GM18907 (cell line): ENCODE data around the gene HAUS6.
A peak's percentile ranks its signal among the peaks of the same experiment; 100 is the strongest.
"Not testable (repeated sequence)": the region's sequence is repeated elsewhere in the genome, so short reads cannot be mapped to it uniquely, and the experiment has no call there.

Experiments used
- ATAC-seq: cut with Tn5 transposase; IDR thresholded peaks from one replicate; pipeline ENCODE4 v1.9.1; 2021; ENCODE audit warnings: mild to moderate bottlenecking, moderate library complexity; ENCODE audit not compliant: unreplicated experiment

HAUS6 gene

GRCh38 chr9:19048966-19049916, 53.5 kb downstream of the HAUS6 start, which contains the start of gene RRAGA:
Gene RRAGA (plus strand): TSS chr9:19049427. CDS start chr9:19049660, 233 bp downstream.
- peak; percentile 94 for ATAC-seq

GRCh38 chr9:19036611-19037010, 66.1 kb downstream of the HAUS6 start:
- no peak for ATAC-seq

GRCh38 chr9:19033015-19033414, 69.7 kb downstream of the HAUS6 start, which contains the start of gene SAXO1:
Gene SAXO1 (minus strand): TSS chr9:19033209. CDS start chr9:19032908, 301 bp downstream.
- ATAC-seq = no peak

GRCh38 chr9:19032406-19032805, 70.3 kb downstream of the HAUS6 start:
- ATAC-seq = no peak

GRCh38 chr9:19030899-19031298, 71.8 kb downstream of the HAUS6 start:
- ATAC-seq = no peak

- ATAC-seq = peak; percentile 63
Observed at GRCh38 chr9:19028835-19029451, 73.8 kb downstream of the HAUS6 start.

GRCh38 chr9:19027825-19028224, 74.9 kb downstream of the HAUS6 start:
- no peak for ATAC-seq

GRCh38 chr9:19026375-19026774, 76.3 kb downstream of the HAUS6 start:
- peak; percentile 49 for ATAC-seq

GRCh38 chr9:19023078-19023477, 79.6 kb downstream of the HAUS6 start:
- no peak for ATAC-seq

- ATAC-seq = no peak
Observed at GRCh38 chr9:19022206-19022605, 80.5 kb downstream of the HAUS6 start.

- ATAC-seq = not testable (repeated sequence)
Observed at GRCh38 chr9:19021649-19022048, 81.1 kb downstream of the HAUS6 start.

- ATAC-seq = no peak
Observed at GRCh38 chr9:19020886-19021455, 81.7 kb downstream of the HAUS6 start.

GRCh38 chr9:19018201-19018600, 84.5 kb downstream of the HAUS6 start:
- ATAC-seq = no peak

- no peak for ATAC-seq
Observed at GRCh38 chr9:19009391-19009965, 93.2 kb downstream of the HAUS6 start.
